ENCODE data around the gene LAMA3. TPM values are rescaled to one million over a fixed set of nuclear protein-coding genes. Genes with fewer than 3 reads are reported as not detected.
A peak's percentile ranks its signal among the peaks of the same experiment; 100 is the strongest.

Gene LAMA3
- total and polyA plus RNA-seq, 2 donors (not counting 3 experiments of a cell fraction or from before 2014, with no cell fraction given), result 2.6 to 12.3 TPM

- dilution Hi-C loops (cut with MboI; ENCODE audit: extremely low pct_ligation_motif_present, low sequenced_read_pairs), result no loop called here
Measured at GRCh38 chr18:23964282-23965238, 275.3 kb downstream of the LAMA3 start.

More at GRCh38 chr18:23964282-23965238, 275.3 kb downstream of the LAMA3 start:
- intact Hi-C loops (cut with micrococcal nuclease), result no loop called here
- FAIRE-seq (no peak), DNase-seq (ENCODE audit: low read depth, low spot score) (no peak)
- Histone ChIP-seq H3K4me1 (ENCODE audit: control insufficient read depth, extremely low read depth, insufficient read depth, low read length) (no peaks in the 10 kb centered on the region), H3K79me2 (ENCODE audit: control insufficient read depth, insufficient read depth, low read length) (no peaks in the 10 kb centered on the region), H3K9me1 (replicated peaks; ENCODE audit: control insufficient read depth, extremely low read depth, insufficient read depth, low read length) (no peaks in the 10 kb centered on the region), H3K9me3 (replicated peaks; ENCODE audit: control insufficient read depth, insufficient read depth, low read length) (no peaks in the 10 kb centered on the region), H2AFZ (ENCODE audit: low read depth, low read length) (peak overlapping the region; percentile 56), H3K9ac (replicated peaks; ENCODE audit: extremely low read depth, insufficient read depth, low read length) (no peak overlapping the region), H3K4me3 (replicated peaks in 1 of 3; ENCODE audit: insufficient read depth in 1 of 3, low read depth in 1 of 3, low read length in 3 of 3) (no peak overlapping the region), H3K4me2 (ENCODE audit: insufficient read depth, low read length) (no peak overlapping the region), H3K27me3 (ENCODE audit: control insufficient read depth in 2 of 2, insufficient read depth in 2 of 2, low read length in 2 of 2) (peaks cover 4 to 12% of the 10 kb centered on the region in 2 experiments), H4K20me1 (replicated peaks; ENCODE audit: control insufficient read depth, extremely low read depth, insufficient read depth, low read length) (no peaks in the 10 kb centered on the region), H3K36me3 (ENCODE audit: control insufficient read depth in 2 of 2, extremely low read depth in 1 of 2, insufficient read depth in 2 of 2, low read length in 2 of 2) (no peaks in the 10 kb centered on the region), H3K27ac (ENCODE audit: insufficient read depth, low read depth, low read length) (no peak overlapping the region)
- TF ChIP-seq FOS (IDR thresholded peaks at IDR 0.05; ENCODE audit: borderline replicate concordance, insufficient read depth, low read length), result no peak
- TF ChIP-seq CTCF (IDR thresholded peaks at IDR 0.05; ENCODE audit: extremely low read depth in 1 of 2, insufficient read depth in 1 of 2, low read depth in 1 of 2, low read length in 2 of 2), result no peak
- no peak for TF ChIP-seq POLR2AphosphoS5 (IDR thresholded peaks at IDR 0.05; ENCODE audit: insufficient read depth, low read depth, low read length)
- TF ChIP-seq JUN (IDR thresholded peaks at IDR 0.05; ENCODE audit: borderline replicate concordance, insufficient read depth, insufficient read length, low read depth), result no peak
- no peak for TF ChIP-seq MAX (IDR thresholded peaks at IDR 0.05; ENCODE audit: insufficient read depth, insufficient read length)
- TF ChIP-seq POLR2A (IDR thresholded peaks at IDR 0.05; ENCODE audit: low read depth, low read length), result no peak
- TF ChIP-seq GATA2 (IDR thresholded peaks at IDR 0.05; ENCODE audit: insufficient read depth, insufficient read length, low read depth, low read length), result no peak
- TF ChIP-seq EZH2 (IDR thresholded peaks at IDR 0.05; ENCODE audit: borderline replicate concordance, low read depth, low read length, severe bottlenecking), result no peak
- no peak for TF ChIP-seq MYC (IDR thresholded peaks at IDR 0.05; ENCODE audit: low read depth, low read length)
- POLR2A ChIA-PET, result no interaction called here
- BruUV-seq (replicated peaks), result no TSS peak
- CTCF ChIA-PET, result no interaction called here

Data from endothelial cell of umbilical vein (primary cell).